Activated T-helper 1 cell treated with anti-CD3 and anti-CD28 coated beads, Interleukin-12 subunit alpha, Interleukin-12 subunit beta, Interleukin-2, Interleukin-4 antibody, amounts not matched to agents 30 ng/mL and 10 ng/mL and 1 ng/mL, durations not matched to agents 14 hours and 24 hours and 36 hours (primary cell): ENCODE data around the gene USP34. TPM values are rescaled to one million over a fixed set of nuclear protein-coding genes. Genes with fewer than 3 reads are reported as not detected.
"Not testable (repeated sequence)": the region's sequence is repeated elsewhere in the genome, so short reads cannot be mapped to it uniquely, and the experiment has no call there.

ENCODE experiments used
- DNase-seq: peaks from one replicate; pipeline ENCODE4 v3.0.0; 2021; ENCODE audit warnings: low spot score
- H3K27ac Mint-ChIP-seq: one replicate; pipeline ENCODE4 v1.8.0; 2021; ENCODE audit warnings: mild to moderate bottlenecking, mixed read lengths
- H3K27me3 Mint-ChIP-seq: one replicate; pipeline ENCODE4 v1.8.0; 2022; ENCODE audit warnings: mild to moderate bottlenecking, moderate library complexity, mixed read lengths; ENCODE audit not compliant: insufficient read depth
- H3K36me3 Mint-ChIP-seq: one replicate; pipeline ENCODE4 v1.8.0; 2021; ENCODE audit warnings: low read depth, mixed read lengths
- H3K4me1 Mint-ChIP-seq: one replicate; pipeline ENCODE4 v1.8.0; 2021; ENCODE audit warnings: low read depth, mixed read lengths
- H3K4me3 Mint-ChIP-seq: one replicate; pipeline ENCODE4 v1.8.0; 2021; ENCODE audit warnings: mild to moderate bottlenecking, moderate library complexity, mixed read lengths
- H3K9me3 Mint-ChIP-seq: one replicate; pipeline ENCODE4 v1.8.0; 2021; ENCODE audit warnings: mixed read lengths
- intact Hi-C: fragments of 100-400 bp; cut with micrococcal nuclease; formaldehyde crosslinking; loops from one replicate; pipeline ENCODE4 v1.15.1; 2024
- total RNA-seq: library from RNA; stranded (reverse); gene quantifications from 2 replicates; pipeline ENCODE4 v1.2.3, GENCODE V29; 2022

Gene USP34
- total RNA-seq, 1 donor from 2014 or later, result 91.3 TPM

- H3K9me3 Mint-ChIP-seq, H3K27me3 Mint-ChIP-seq, H3K4me3 Mint-ChIP-seq, DNase-seq, H3K27ac Mint-ChIP-seq: not testable (repeated sequence)
- H3K36me3 Mint-ChIP-seq, result peaks cover 16% of the 10 kb centered on the region
- H3K4me1 Mint-ChIP-seq, result peaks cover 21% of the 10 kb centered on the region
- intact Hi-C loops, result loop anchor here (2.0 kb wide), 1 partner anchor 14 kb away; no protein-coding TSS in a partner anchor
Observed at GRCh38 chr2:61454972-61455371, 15.9 kb downstream of the USP34 start.

- no peak for DNase-seq
- intact Hi-C loops, result loop anchor here (2.0 kb wide), 1 partner anchor 14 kb away; no protein-coding TSS in a partner anchor
- H3K4me3 Mint-ChIP-seq, result no peak overlapping the region
- H3K27ac Mint-ChIP-seq, result no peak overlapping the region
- H3K27me3 Mint-ChIP-seq, result no peaks in the 10 kb centered on the region
- peaks cover 2% of the 10 kb centered on the region for H3K9me3 Mint-ChIP-seq
- H3K4me1 Mint-ChIP-seq, result peaks cover 21% of the 10 kb centered on the region
- peaks cover 17% of the 10 kb centered on the region for H3K36me3 Mint-ChIP-seq
Observed at GRCh38 chr2:61454383-61454782, 16.5 kb downstream of the USP34 start.

- Mint-ChIP-seq H3K9me3 (peaks cover 4% of the 10 kb centered on the region), H3K27me3 (no peaks in the 10 kb centered on the region), H3K4me1 (peaks cover 7% of the 10 kb centered on the region), H3K36me3 (peaks cover 24% of the 10 kb centered on the region), H3K27ac (no peak overlapping the region), H3K4me3 (no peak overlapping the region)
- DNase-seq, result no peak
- intact Hi-C loops, result no loop called here
Observed at GRCh38 chr2:61452392-61452791, 18.5 kb downstream of the USP34 start.

GRCh38 chr2:61451178-61451577, 19.7 kb downstream of the USP34 start:
- DNase-seq, result no peak
- Mint-ChIP-seq H3K27ac (no peak overlapping the region), H3K4me1 (peaks cover 6% of the 10 kb centered on the region), H3K4me3 (no peak overlapping the region), H3K36me3 (peaks cover 22% of the 10 kb centered on the region), H3K27me3 (no peaks in the 10 kb centered on the region), H3K9me3 (peaks cover 4% of the 10 kb centered on the region)
- intact Hi-C loops, result no loop called here

GRCh38 chr2:61450144-61450543, 20.7 kb downstream of the USP34 start:
- DNase-seq, result no peak
- intact Hi-C loops, result no loop called here
- peaks cover 4% of the 10 kb centered on the region for H3K9me3 Mint-ChIP-seq
- H3K27me3 Mint-ChIP-seq, result no peaks in the 10 kb centered on the region
- H3K36me3 Mint-ChIP-seq, result peaks cover 20% of the 10 kb centered on the region
- no peak overlapping the region for H3K4me3 Mint-ChIP-seq
- no peaks in the 10 kb centered on the region for H3K4me1 Mint-ChIP-seq
- no peak overlapping the region for H3K27ac Mint-ChIP-seq

- Mint-ChIP-seq H3K4me3 (no peak overlapping the region), H3K36me3 (peaks cover 27% of the 10 kb centered on the region), H3K27me3 (no peaks in the 10 kb centered on the region), H3K27ac (no peak overlapping the region), H3K9me3 (peaks cover 4% of the 10 kb centered on the region), H3K4me1 (peaks cover 5% of the 10 kb centered on the region)
- DNase-seq, result no peak
- intact Hi-C loops, result no loop called here
Observed at GRCh38 chr2:61448229-61448628, 22.7 kb downstream of the USP34 start.

- H3K4me3 Mint-ChIP-seq, DNase-seq, H3K27me3 Mint-ChIP-seq, H3K9me3 Mint-ChIP-seq, H3K27ac Mint-ChIP-seq, intact Hi-C loops, H3K4me1 Mint-ChIP-seq: not testable (repeated sequence)
- H3K36me3 Mint-ChIP-seq, result peaks cover 26% of the 10 kb centered on the region
Observed at GRCh38 chr2:61446971-61447370, 23.9 kb downstream of the USP34 start.

- Mint-ChIP-seq H3K27me3 (no peaks in the 10 kb centered on the region), H3K4me3 (no peak overlapping the region), H3K9me3 (no peaks in the 10 kb centered on the region), H3K36me3 (peaks cover 14% of the 10 kb centered on the region), H3K4me1 (peaks cover 11% of the 10 kb centered on the region), H3K27ac (no peak overlapping the region)
- no peak for DNase-seq
- intact Hi-C loops, result no loop called here
Observed at GRCh38 chr2:61443342-61444041, 27.4 kb downstream of the USP34 start.

- peaks cover 17% of the 10 kb centered on the region for H3K36me3 Mint-ChIP-seq
- no peaks in the 10 kb centered on the region for H3K27me3 Mint-ChIP-seq
- intact Hi-C loops, result no loop called here
- no peak overlapping the region for H3K4me3 Mint-ChIP-seq
- H3K27ac Mint-ChIP-seq, result no peak overlapping the region
- no peak for DNase-seq
- H3K9me3 Mint-ChIP-seq, result peaks cover 4% of the 10 kb centered on the region
- H3K4me1 Mint-ChIP-seq, result peaks cover 28% of the 10 kb centered on the region
Observed at GRCh38 chr2:61439241-61440002, 31.5 kb downstream of the USP34 start.

- peaks cover 15% of the 10 kb centered on the region for H3K36me3 Mint-ChIP-seq
- H3K27me3 Mint-ChIP-seq, result no peaks in the 10 kb centered on the region
- H3K27ac Mint-ChIP-seq, result no peak overlapping the region
- peaks cover 30% of the 10 kb centered on the region for H3K4me1 Mint-ChIP-seq
- H3K9me3 Mint-ChIP-seq, result peaks cover 4% of the 10 kb centered on the region
- H3K4me3 Mint-ChIP-seq, result no peak overlapping the region
- intact Hi-C loops, result no loop called here
- no peak for DNase-seq
Observed at GRCh38 chr2:61438670-61439069, 32.2 kb downstream of the USP34 start.

- Mint-ChIP-seq H3K36me3 (peaks cover 13% of the 10 kb centered on the region), H3K9me3 (peaks cover 4% of the 10 kb centered on the region), H3K27me3 (no peaks in the 10 kb centered on the region), H3K27ac (no peak overlapping the region), H3K4me1 (peaks cover 31% of the 10 kb centered on the region), H3K4me3 (no peak overlapping the region)
- no peak for DNase-seq
- intact Hi-C loops, result no loop called here
Observed at GRCh38 chr2:61437170-61437569, 33.7 kb downstream of the USP34 start.

- Mint-ChIP-seq H3K27ac (no peak overlapping the region), H3K4me3 (no peak overlapping the region), H3K27me3 (no peaks in the 10 kb centered on the region), H3K9me3 (peaks cover 4% of the 10 kb centered on the region), H3K4me1 (peaks cover 25% of the 10 kb centered on the region), H3K36me3 (peaks cover 11% of the 10 kb centered on the region)
- no peak for DNase-seq
- intact Hi-C loops, result no loop called here
Observed at GRCh38 chr2:61436092-61436491, 34.8 kb downstream of the USP34 start.

- Mint-ChIP-seq H3K27ac (no peak overlapping the region), H3K27me3 (no peaks in the 10 kb centered on the region), H3K4me3 (no peak overlapping the region), H3K36me3 (peaks cover 11% of the 10 kb centered on the region), H3K4me1 (peaks cover 25% of the 10 kb centered on the region), H3K9me3 (peaks cover 4% of the 10 kb centered on the region)
- intact Hi-C loops, result no loop called here
- no peak for DNase-seq
Observed at GRCh38 chr2:61435291-61435690, 35.6 kb downstream of the USP34 start.
